K562 (cell line): ENCODE results near the gene PLOD1.

Source experiments
- CBX2 ChIP-seq: fragments of 200-600 bp; sonication (generic); IDR thresholded peaks from one replicate; pipeline ENCODE4 v1.6.1; 2012; ENCODE audit warnings: mild to moderate bottlenecking, low read length, inconsistent platforms; ENCODE audit not compliant: insufficient read depth, poor library complexity, severe bottlenecking
- CTCF ChIP-seq, 3 experiments: IDR thresholded peaks in 2 of 3; conservative IDR thresholded peaks in 1 of 3; 2 replicates each; pipeline ENCODE4 v1.5.1; 2011 to 2012; ENCODE audit warnings: low read length in 3 of 3, mild to moderate bottlenecking in 3 of 3, control low read depth in 2 of 3, improper control_type of control experiment in 1 of 3, inconsistent platforms in 1 of 3, low read depth in 1 of 3, mixed read lengths in 1 of 3, moderate library complexity in 1 of 3; ENCODE audit not compliant: insufficient read depth in 2 of 3
- ELK1 ChIP-seq: sonication (generic); formaldehyde crosslinking; IDR thresholded peaks from 2 replicates; pipeline ENCODE4 v1.8.1; 2022; ENCODE audit warnings: missing genetic modification reagents
- EP300 ChIP-seq: IDR thresholded peaks from 2 replicates; pipeline ENCODE4 v1.6.1; 2012; ENCODE audit warnings: low read length, improper control_type of control experiment
- MAX ChIP-seq: sonication (generic); formaldehyde crosslinking; IDR thresholded peaks from 2 replicates; pipeline ENCODE4 v1.9.0; 2022; ENCODE audit warnings: mild to moderate bottlenecking, missing genetic modification reagents
- MEF2A ChIP-seq: IDR thresholded peaks from 2 replicates; pipeline ENCODE4 v1.6.1; 2011; ENCODE audit warnings: low read depth, mild to moderate bottlenecking, low read length, moderate library complexity; ENCODE audit not compliant: control insufficient read depth
- SIN3A ChIP-seq, 2 experiments: fragments of 150-350 bp in 1 of 2; IDR thresholded peaks; 2 replicates each; pipeline ENCODE4 v1.6.1; 2011 to 2016; ENCODE audit warnings: borderline replicate concordance in 2 of 2, low read depth in 2 of 2, low read length in 2 of 2, mild to moderate bottlenecking in 2 of 2, moderate library complexity in 2 of 2; ENCODE audit not compliant: control insufficient read depth in 1 of 2
- TGIF2 ChIP-seq: sonication (generic); formaldehyde crosslinking; IDR thresholded peaks from 2 replicates; pipeline ENCODE4 v1.8.1; 2022; ENCODE audit warnings: mild to moderate bottlenecking, missing genetic modification reagents, moderate library complexity
- ZFX ChIP-seq: sonication (generic); formaldehyde crosslinking; IDR thresholded peaks from 2 replicates; pipeline ENCODE4 v1.8.0; 2022; ENCODE audit warnings: mild to moderate bottlenecking, missing genetic modification reagents, moderate library complexity
- TF ChIP-seq, protein P1 (sequence below): conservative IDR thresholded peaks from 2 replicates; pipeline ENCODE4 v1.6.1; 2011; ENCODE audit warnings: low read depth, mild to moderate bottlenecking, low read length; ENCODE audit not compliant: control insufficient read depth

- TF ChIP-seq EP300 (no peak), ELK1 (CRISPR knock-in tag) (no peak), ZFX (CRISPR knock-in tag) (no peak), MAX (no peak), CTCF (IDR thresholded peaks at IDR 0.05 in 2 of 3, conservative IDR thresholded peaks at IDR 0.05 in 1 of 3; ENCODE audit: insufficient read depth in 2 of 3, low read depth in 1 of 3, low read length in 3 of 3) (no peak), MEF2A (no peak), SIN3A (IDR thresholded peaks at IDR 0.05; ENCODE audit: borderline replicate concordance in 2 of 2, control insufficient read depth in 1 of 2, low read depth in 2 of 2, low read length in 2 of 2) (no peak), CBX2 (no peak), TGIF2 (no peak)
- TF ChIP-seq, protein P1, sequence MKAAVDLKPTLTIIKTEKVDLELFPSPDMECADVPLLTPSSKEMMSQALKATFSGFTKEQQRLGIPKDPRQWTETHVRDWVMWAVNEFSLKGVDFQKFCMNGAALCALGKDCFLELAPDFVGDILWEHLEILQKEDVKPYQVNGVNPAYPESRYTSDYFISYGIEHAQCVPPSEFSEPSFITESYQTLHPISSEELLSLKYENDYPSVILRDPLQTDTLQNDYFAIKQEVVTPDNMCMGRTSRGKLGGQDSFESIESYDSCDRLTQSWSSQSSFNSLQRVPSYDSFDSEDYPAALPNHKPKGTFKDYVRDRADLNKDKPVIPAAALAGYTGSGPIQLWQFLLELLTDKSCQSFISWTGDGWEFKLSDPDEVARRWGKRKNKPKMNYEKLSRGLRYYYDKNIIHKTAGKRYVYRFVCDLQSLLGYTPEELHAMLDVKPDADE = 0 out of 2 replicates have a peak, but pooled peaks have one; percentile 29
Measured at GRCh38 chr1:11938722-11939526, 4.4 kb downstream of the PLOD1 start.
